ENCODE results near the gene DAAM1. TPM values are rescaled to one million over a fixed set of nuclear protein-coding genes. Genes with fewer than 3 reads are reported as not detected.

The DAAM1 gene
- polyA plus RNA-seq, 1 donor from 2014 or later = 161 TPM

DNA sequence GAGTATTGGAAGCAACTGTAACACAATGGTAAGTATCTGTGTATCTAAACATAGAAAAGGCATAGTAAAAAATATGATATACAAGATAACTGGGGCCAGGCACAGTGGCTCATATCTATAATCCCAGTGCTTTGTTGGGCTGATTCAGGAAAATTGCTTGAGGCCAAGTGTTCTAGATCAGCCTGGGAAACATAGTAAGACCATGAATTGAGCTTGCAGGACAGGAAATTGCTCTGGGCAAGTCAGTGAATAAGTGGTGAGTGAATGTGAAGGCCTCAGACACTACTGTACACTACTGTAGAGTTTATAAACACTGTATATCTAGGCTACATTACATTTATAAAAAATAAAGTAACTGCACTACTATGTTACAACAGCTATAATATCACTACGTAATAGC, 201.5 kb downstream of the DAAM1 start:
- H3K27me3 ChIP-seq (ENCODE audit: insufficient read depth, low read depth, low read length) = no peaks in the 10 kb centered on the region
- no peaks in the 10 kb centered on the region for H3K79me2 ChIP-seq (replicated peaks; ENCODE audit: insufficient read depth, low read length)
- no peak overlapping the region for H3K27ac ChIP-seq (ENCODE audit: low read length)
- no peaks in the 10 kb centered on the region for H3F3A ChIP-seq (ENCODE audit: insufficient read depth, low read length, poor library complexity, severe bottlenecking)
- no peak overlapping the region for H3K4me2 ChIP-seq (ENCODE audit: low read length)
- no peaks in the 10 kb centered on the region for H4K20me1 ChIP-seq (ENCODE audit: insufficient read depth)
- H3K9me2 ChIP-seq (ENCODE audit: insufficient read depth, low read length) = no peaks in the 10 kb centered on the region
- TF ChIP-seq EZH2 (IDR thresholded peaks at IDR 0.05; ENCODE audit: borderline replicate concordance, insufficient read depth, low read length, poor library complexity, severe bottlenecking) = no peak
- TF ChIP-seq EP300 (conservative IDR thresholded peaks at IDR 0.05; ENCODE audit: poor library complexity, severe bottlenecking) = no peak
- no peak for TF ChIP-seq TAF1 (IDR thresholded peaks at IDR 0.05; ENCODE audit: low read depth)
- no peak for TF ChIP-seq MXI1 (conservative IDR thresholded peaks at IDR 0.05; ENCODE audit: poor library complexity, severe bottlenecking)
- no peak overlapping the region for H3K4me3 ChIP-seq (ENCODE audit: low read length)
- H3K36me3 ChIP-seq (ENCODE audit: insufficient read depth, low read length) = no peaks in the 10 kb centered on the region
- no peaks in the 10 kb centered on the region for H3K9me3 ChIP-seq (ENCODE audit: low read length)
- H3K9ac ChIP-seq (ENCODE audit: low read length) = no peak overlapping the region
- no peak overlapping the region for H2AFZ ChIP-seq (ENCODE audit: low read depth, low read length)

DNA sequence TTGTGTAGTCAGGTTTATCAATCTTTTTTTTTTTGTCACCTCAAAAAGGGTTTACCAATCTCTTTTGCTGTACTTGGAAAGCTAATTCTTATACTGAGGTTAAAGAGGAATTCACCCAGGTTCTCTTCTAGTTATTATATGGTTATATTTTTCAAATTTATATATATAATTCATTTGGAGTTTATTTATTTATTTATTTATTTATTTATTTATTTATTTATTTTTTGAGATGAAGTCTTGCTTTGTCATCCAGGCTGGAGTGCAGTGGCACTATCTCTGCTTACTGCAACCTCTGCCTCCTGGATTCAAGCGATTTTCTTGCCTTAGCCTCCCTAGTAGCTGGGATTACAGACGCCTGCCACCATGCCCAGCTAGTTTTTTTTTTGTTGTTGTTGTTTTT, 202.9 kb downstream of the DAAM1 start:
- Histone ChIP-seq H3K4me2 (ENCODE audit: low read length) (no peak overlapping the region), H3K9me3 (ENCODE audit: low read length) (no peaks in the 10 kb centered on the region), H2AFZ (ENCODE audit: low read depth, low read length) (no peak overlapping the region), H3K9ac (ENCODE audit: low read length) (no peak overlapping the region), H4K20me1 (ENCODE audit: insufficient read depth) (no peaks in the 10 kb centered on the region), H3K36me3 (ENCODE audit: insufficient read depth, low read length) (no peaks in the 10 kb centered on the region), H3K9me2 (ENCODE audit: insufficient read depth, low read length) (no peaks in the 10 kb centered on the region), H3K27ac (ENCODE audit: low read length) (no peak overlapping the region), H3K79me2 (replicated peaks; ENCODE audit: insufficient read depth, low read length) (no peaks in the 10 kb centered on the region), H3F3A (ENCODE audit: insufficient read depth, low read length, poor library complexity, severe bottlenecking) (no peaks in the 10 kb centered on the region), H3K27me3 (ENCODE audit: insufficient read depth, low read depth, low read length) (no peaks in the 10 kb centered on the region), H3K4me3 (ENCODE audit: low read length) (no peak overlapping the region)
- TF ChIP-seq EZH2 (IDR thresholded peaks at IDR 0.05; ENCODE audit: borderline replicate concordance, insufficient read depth, low read length, poor library complexity, severe bottlenecking) (no peak), TAF1 (IDR thresholded peaks at IDR 0.05; ENCODE audit: low read depth) (no peak), MXI1 (conservative IDR thresholded peaks at IDR 0.05; ENCODE audit: poor library complexity, severe bottlenecking) (no peak)

DNA sequence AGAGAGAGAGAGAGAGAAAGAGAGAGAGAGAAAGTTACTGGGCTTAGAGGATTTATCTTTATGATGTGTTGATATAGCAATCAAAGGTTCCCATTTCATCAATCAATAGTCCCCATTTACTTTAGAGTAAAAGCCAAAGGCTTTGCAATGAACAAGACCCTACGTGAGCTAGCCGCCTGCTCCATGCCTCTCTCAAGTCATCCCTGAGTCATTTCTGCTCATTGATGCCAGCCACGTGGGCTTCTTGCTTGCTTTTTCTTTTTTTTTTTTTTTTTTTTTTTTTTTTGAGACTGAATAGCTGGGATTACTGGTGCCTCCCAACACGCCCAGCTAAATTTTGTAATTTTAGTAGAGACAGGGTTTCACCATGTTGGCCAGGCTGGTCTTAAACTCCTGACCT, 205.8 kb downstream of the DAAM1 start:
- no peak overlapping the region for H2AFZ ChIP-seq (ENCODE audit: low read depth, low read length)
- TF ChIP-seq EP300 (conservative IDR thresholded peaks at IDR 0.05; ENCODE audit: poor library complexity, severe bottlenecking) (no peak), EZH2 (IDR thresholded peaks at IDR 0.05; ENCODE audit: borderline replicate concordance, insufficient read depth, low read length, poor library complexity, severe bottlenecking) (no peak), SMC3 (conservative IDR thresholded peaks at IDR 0.05; ENCODE audit: poor library complexity) (no peak), RAD21 (conservative IDR thresholded peaks at IDR 0.05) (no peak), TAF1 (IDR thresholded peaks at IDR 0.05; ENCODE audit: low read depth) (no peak), POLR2AphosphoS5 (IDR thresholded peaks at IDR 0.05) (no peak), MXI1 (conservative IDR thresholded peaks at IDR 0.05; ENCODE audit: poor library complexity, severe bottlenecking) (no peak)
- TF ChIP-seq, protein P1, sequence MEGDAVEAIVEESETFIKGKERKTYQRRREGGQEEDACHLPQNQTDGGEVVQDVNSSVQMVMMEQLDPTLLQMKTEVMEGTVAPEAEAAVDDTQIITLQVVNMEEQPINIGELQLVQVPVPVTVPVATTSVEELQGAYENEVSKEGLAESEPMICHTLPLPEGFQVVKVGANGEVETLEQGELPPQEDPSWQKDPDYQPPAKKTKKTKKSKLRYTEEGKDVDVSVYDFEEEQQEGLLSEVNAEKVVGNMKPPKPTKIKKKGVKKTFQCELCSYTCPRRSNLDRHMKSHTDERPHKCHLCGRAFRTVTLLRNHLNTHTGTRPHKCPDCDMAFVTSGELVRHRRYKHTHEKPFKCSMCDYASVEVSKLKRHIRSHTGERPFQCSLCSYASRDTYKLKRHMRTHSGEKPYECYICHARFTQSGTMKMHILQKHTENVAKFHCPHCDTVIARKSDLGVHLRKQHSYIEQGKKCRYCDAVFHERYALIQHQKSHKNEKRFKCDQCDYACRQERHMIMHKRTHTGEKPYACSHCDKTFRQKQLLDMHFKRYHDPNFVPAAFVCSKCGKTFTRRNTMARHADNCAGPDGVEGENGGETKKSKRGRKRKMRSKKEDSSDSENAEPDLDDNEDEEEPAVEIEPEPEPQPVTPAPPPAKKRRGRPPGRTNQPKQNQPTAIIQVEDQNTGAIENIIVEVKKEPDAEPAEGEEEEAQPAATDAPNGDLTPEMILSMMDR (IDR thresholded peaks at IDR 0.05; ENCODE audit: poor library complexity, severe bottlenecking) = no peak
- TF ChIP-seq, protein P2, sequence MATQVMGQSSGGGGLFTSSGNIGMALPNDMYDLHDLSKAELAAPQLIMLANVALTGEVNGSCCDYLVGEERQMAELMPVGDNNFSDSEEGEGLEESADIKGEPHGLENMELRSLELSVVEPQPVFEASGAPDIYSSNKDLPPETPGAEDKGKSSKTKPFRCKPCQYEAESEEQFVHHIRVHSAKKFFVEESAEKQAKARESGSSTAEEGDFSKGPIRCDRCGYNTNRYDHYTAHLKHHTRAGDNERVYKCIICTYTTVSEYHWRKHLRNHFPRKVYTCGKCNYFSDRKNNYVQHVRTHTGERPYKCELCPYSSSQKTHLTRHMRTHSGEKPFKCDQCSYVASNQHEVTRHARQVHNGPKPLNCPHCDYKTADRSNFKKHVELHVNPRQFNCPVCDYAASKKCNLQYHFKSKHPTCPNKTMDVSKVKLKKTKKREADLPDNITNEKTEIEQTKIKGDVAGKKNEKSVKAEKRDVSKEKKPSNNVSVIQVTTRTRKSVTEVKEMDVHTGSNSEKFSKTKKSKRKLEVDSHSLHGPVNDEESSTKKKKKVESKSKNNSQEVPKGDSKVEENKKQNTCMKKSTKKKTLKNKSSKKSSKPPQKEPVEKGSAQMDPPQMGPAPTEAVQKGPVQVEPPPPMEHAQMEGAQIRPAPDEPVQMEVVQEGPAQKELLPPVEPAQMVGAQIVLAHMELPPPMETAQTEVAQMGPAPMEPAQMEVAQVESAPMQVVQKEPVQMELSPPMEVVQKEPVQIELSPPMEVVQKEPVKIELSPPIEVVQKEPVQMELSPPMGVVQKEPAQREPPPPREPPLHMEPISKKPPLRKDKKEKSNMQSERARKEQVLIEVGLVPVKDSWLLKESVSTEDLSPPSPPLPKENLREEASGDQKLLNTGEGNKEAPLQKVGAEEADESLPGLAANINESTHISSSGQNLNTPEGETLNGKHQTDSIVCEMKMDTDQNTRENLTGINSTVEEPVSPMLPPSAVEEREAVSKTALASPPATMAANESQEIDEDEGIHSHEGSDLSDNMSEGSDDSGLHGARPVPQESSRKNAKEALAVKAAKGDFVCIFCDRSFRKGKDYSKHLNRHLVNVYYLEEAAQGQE (IDR thresholded peaks at IDR 0.05; ENCODE audit: borderline replicate concordance) = no peak
- H4K20me1 ChIP-seq (ENCODE audit: insufficient read depth) = no peaks in the 10 kb centered on the region
- no peak overlapping the region for H3K4me2 ChIP-seq (ENCODE audit: low read length)
- no peaks in the 10 kb centered on the region for H3F3A ChIP-seq (ENCODE audit: insufficient read depth, low read length, poor library complexity, severe bottlenecking)
- no peak overlapping the region for H3K4me3 ChIP-seq (ENCODE audit: low read length)
- H3K27me3 ChIP-seq (ENCODE audit: insufficient read depth, low read depth, low read length) = no peaks in the 10 kb centered on the region
- H3K36me3 ChIP-seq (ENCODE audit: insufficient read depth, low read length) = no peaks in the 10 kb centered on the region
- no peaks in the 10 kb centered on the region for H3K9me3 ChIP-seq (ENCODE audit: low read length)
- H3K79me2 ChIP-seq (replicated peaks; ENCODE audit: insufficient read depth, low read length) = no peaks in the 10 kb centered on the region
- no peak overlapping the region for H3K9ac ChIP-seq (ENCODE audit: low read length)
- no peak overlapping the region for H3K27ac ChIP-seq (ENCODE audit: low read length)
- no peaks in the 10 kb centered on the region for H3K9me2 ChIP-seq (ENCODE audit: insufficient read depth, low read length)

Data from neural cell (in vitro differentiated cells).